Right atrium auricular region (tissue), 2 donors: ENCODE measurements around the gene PTGER2. TPM values are rescaled to one million over a fixed set of nuclear protein-coding genes. Genes with fewer than 3 reads are reported as not detected.

ENCODE experiments used
- DNase-seq: peaks from one replicate; pipeline ENCODE4 v3.0.0-alpha.2; 2019; ENCODE audit warnings: low spot score
- H3K27ac ChIP-seq, 2 donors: fragments of 200-600 bp; sonication (generic); 1 replicate in 1 of 2; 2 replicates in 1 of 2; pipeline ENCODE4 v1.5.1; 2016 to 2019
- H3K27me3 ChIP-seq, 2 donors: fragments of 200-600 bp; sonication (generic); one replicate each; pipeline versions ENCODE4 v1.5.1 to v1.6.0; 2017 to 2019
- H3K36me3 ChIP-seq: fragments of 200-600 bp; sonication (generic); one replicate; pipeline ENCODE4 v1.5.1; 2016
- H3K4me1 ChIP-seq, 2 donors: fragments of 200-600 bp; sonication (generic); one replicate each; pipeline versions ENCODE4 v1.5.1 to v1.6.0; 2017 to 2019
- H3K4me3 ChIP-seq, 2 donors: fragments of 200-600 bp; sonication (generic); 1 replicate in 1 of 2; 2 replicates in 1 of 2; pipeline ENCODE4 v1.5.1; 2017 to 2019; ENCODE audit warnings: mild to moderate bottlenecking in 1 of 2, moderate library complexity in 1 of 2
- H3K9me3 ChIP-seq, 2 donors: fragments of 200-600 bp; sonication (generic); one replicate each; pipeline ENCODE4 v1.5.1; 2019
- total RNA-seq, 2 donors: library from RNA; depleted of rRNA; stranded (reverse); fragments of >200 nt; gene quantifications; one replicate each; pipeline ENCODE4 v1.1.0, GENCODE V29; 2016
- TF ChIP-seq, protein P1 (sequence below), 2 donors: fragments of 200-600 bp; sonication (generic); IDR thresholded peaks; one replicate each; pipeline ENCODE4 v1.5.1; 2019; ENCODE audit warnings: antibody characterized with exemption in 2 of 2

Gene PTGER2
- total RNA-seq, 2 donors from 2014 or later, result 0.44 to 1.5 TPM

- DNase-seq, result no peak
- Histone ChIP-seq H3K9me3 (no peaks in the 10 kb centered on the region), H3K27ac (peak overlapping the region; percentile 35 to 44)
These were observed 45.6 kb upstream of the PTGER2 start for GRCh38 chr14:52268279-52269061.

DNA sequence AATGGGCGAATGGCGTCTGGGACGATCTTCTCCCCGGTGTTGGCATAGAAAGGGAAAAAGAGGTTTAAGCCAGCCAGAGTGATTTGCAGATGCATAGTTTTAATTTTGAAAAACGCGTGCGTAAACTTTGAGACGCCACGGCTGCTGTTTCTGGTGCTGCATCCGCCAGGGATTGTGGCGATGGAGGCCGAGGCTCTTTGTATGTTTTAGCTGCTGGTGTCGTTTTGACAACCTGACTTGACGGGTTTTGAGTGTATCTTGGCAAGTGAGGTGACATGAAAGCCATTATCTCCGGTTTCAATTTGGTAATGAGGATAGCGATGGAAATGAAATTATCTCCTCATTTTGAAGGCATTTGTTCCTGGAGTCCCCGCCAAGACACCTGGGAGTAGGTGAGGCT, 45.0 kb upstream of the PTGER2 start:
- peaks cover 0 to 30% of the 10 kb centered on the region in 2 donors for H3K4me1 ChIP-seq
- H3K36me3 ChIP-seq, result no peaks in the 10 kb centered on the region
- no peaks in the 10 kb centered on the region for H3K27me3 ChIP-seq
- H3K27ac ChIP-seq, result peak overlapping the region; percentile 35 to 44
- no peak for DNase-seq
- peak overlapping the region; percentile 35 to 53 for H3K4me3 ChIP-seq
- H3K9me3 ChIP-seq, result no peaks in the 10 kb centered on the region
- TF ChIP-seq, protein P1, sequence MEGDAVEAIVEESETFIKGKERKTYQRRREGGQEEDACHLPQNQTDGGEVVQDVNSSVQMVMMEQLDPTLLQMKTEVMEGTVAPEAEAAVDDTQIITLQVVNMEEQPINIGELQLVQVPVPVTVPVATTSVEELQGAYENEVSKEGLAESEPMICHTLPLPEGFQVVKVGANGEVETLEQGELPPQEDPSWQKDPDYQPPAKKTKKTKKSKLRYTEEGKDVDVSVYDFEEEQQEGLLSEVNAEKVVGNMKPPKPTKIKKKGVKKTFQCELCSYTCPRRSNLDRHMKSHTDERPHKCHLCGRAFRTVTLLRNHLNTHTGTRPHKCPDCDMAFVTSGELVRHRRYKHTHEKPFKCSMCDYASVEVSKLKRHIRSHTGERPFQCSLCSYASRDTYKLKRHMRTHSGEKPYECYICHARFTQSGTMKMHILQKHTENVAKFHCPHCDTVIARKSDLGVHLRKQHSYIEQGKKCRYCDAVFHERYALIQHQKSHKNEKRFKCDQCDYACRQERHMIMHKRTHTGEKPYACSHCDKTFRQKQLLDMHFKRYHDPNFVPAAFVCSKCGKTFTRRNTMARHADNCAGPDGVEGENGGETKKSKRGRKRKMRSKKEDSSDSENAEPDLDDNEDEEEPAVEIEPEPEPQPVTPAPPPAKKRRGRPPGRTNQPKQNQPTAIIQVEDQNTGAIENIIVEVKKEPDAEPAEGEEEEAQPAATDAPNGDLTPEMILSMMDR (IDR thresholded peaks at IDR 0.05), result no peak

More at GRCh38 chr14:52268279-52269061, 45.6 kb upstream of the PTGER2 start:
- peaks cover 0 to 30% of the 10 kb centered on the region in 2 donors for H3K4me1 ChIP-seq
- no peaks in the 10 kb centered on the region for H3K36me3 ChIP-seq
- H3K27me3 ChIP-seq, result no peaks in the 10 kb centered on the region
- peak overlapping the region; percentile 35 to 53 for H3K4me3 ChIP-seq
- TF ChIP-seq, protein P1 (IDR thresholded peaks at IDR 0.05), result no peak

GRCh38 chr14:52269982-52270381, 44.1 kb upstream of the PTGER2 start:
- Histone ChIP-seq H3K4me3 (no peak overlapping the region), H3K27ac (no peak overlapping the region)

GRCh38 chr14:52271538-52271937, 42.6 kb upstream of the PTGER2 start:
- Histone ChIP-seq H3K4me1 (peaks cover 0 to 24% of the 10 kb centered on the region in 2 donors), H3K27me3 (no peaks in the 10 kb centered on the region), H3K4me3 (no peak overlapping the region), H3K9me3 (no peaks in the 10 kb centered on the region), H3K36me3 (no peaks in the 10 kb centered on the region), H3K27ac (no peak overlapping the region)
- TF ChIP-seq, protein P1 (IDR thresholded peaks at IDR 0.05), result no peak
- DNase-seq, result no peak

More at GRCh38 chr14:52269982-52270381, 44.1 kb upstream of the PTGER2 start:
- Histone ChIP-seq H3K27me3 (no peaks in the 10 kb centered on the region), H3K4me1 (peaks cover 0 to 30% of the 10 kb centered on the region in 2 donors), H3K9me3 (no peaks in the 10 kb centered on the region), H3K36me3 (no peaks in the 10 kb centered on the region)
- no peak for DNase-seq
- TF ChIP-seq, protein P1 (IDR thresholded peaks at IDR 0.05), result no peak

DNA sequence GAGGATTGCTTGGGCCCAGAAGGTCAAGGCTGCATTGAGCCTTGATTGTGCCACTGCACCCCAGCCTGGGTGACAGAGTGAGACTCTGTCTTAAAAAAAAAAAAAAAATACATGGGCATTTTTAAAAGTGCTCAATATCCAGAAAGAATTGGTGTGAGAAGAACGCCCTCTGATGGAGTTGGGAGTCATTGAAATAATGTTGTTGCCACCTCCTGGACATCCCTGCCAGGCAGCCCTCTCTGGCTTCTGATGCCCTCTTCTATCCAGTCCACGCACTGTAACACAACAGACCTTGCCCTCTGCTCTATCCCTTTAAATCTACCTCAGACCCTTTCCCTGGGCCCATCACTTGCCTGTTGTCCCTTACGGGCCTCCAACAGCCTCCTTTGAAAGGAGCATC, 41.7 kb upstream of the PTGER2 start:
- H3K4me1 ChIP-seq, result peaks cover 0 to 16% of the 10 kb centered on the region in 2 donors
- no peaks in the 10 kb centered on the region for H3K36me3 ChIP-seq
- no peak overlapping the region for H3K27ac ChIP-seq
- no peaks in the 10 kb centered on the region for H3K27me3 ChIP-seq
- no peak overlapping the region for H3K4me3 ChIP-seq
- TF ChIP-seq, protein P1 (IDR thresholded peaks at IDR 0.05), result peak in 1 of 2 donors; percentile 25
- no peak for DNase-seq
- H3K9me3 ChIP-seq, result no peaks in the 10 kb centered on the region
